ENCODE measurements around the gene TNS3.

DNA sequence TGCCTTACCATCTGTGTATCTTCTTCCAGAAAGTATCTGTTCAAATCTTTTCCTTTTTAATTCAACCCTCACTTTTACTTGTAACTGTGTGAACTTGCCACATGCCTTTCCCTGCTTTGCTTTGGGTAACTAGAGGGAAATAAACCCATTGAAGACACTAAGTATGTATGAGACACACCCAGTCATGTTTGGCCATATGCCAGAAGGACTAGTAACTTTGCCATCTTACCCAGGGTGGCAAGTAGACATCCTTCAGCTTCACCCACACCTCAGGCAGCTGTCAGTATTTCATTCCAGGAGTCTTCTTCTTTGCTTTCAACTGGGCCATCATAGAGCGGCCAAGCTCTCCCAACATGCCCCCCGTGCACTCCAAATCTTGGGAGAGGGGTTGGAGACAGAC lies 323.1 kb downstream of the TNS3 start:
- TF ChIP-seq POLR2AphosphoS5 (IDR thresholded peaks at IDR 0.05; ENCODE audit: borderline replicate concordance, low read depth, low read length) (no peak), EZH2 (IDR thresholded peaks at IDR 0.05) (no peak)
